GM19023 (cell line): ENCODE results near the gene BPIFA3.

Experiments
- ATAC-seq: cut with Tn5 transposase; IDR thresholded peaks from one replicate; pipeline ENCODE4 v1.9.1; 2021; ENCODE audit warnings: mild to moderate bottlenecking, moderate library complexity; ENCODE audit not compliant: unreplicated experiment

BPIFA3 gene

DNA sequence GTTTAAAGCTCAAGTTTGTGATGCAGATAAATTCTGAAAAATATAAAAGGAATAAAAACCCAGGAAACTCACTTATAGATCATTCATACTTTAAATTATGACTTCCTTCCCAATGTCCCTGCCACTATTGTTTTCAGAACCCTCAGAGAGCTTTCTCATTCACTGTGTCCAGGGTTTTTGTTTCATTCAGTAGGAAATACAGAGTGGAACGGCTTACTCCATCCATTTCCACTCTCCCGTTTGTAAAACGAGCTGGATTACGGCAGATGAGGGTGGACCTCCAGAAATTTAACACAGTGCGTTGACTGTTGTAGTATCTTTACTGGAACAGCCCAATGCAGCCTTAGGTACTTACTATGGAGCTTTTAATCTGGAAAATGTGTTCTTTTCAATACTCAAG, 42.2 kb downstream of the BPIFA3 start:
- no peak for ATAC-seq

DNA sequence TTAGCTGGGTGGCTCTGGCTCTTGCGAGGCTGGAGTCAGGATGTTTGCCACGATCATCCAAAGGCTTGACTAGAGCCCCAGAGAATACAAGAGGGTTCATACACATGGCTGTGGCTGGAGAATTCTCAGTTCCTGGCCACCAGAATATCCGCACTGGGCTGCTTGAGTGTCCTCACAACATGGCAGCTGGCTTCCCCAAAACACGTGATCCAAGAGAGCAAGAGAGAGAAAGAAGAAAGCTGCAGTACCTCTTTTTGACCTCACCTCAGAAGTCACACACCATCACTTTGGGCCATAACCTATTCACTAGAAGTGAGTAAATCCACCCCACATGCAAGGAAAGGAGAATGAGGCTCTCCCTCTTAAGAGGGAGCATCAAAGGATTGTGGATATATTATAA, 44.3 kb downstream of the BPIFA3 start:
- no peak for ATAC-seq

DNA sequence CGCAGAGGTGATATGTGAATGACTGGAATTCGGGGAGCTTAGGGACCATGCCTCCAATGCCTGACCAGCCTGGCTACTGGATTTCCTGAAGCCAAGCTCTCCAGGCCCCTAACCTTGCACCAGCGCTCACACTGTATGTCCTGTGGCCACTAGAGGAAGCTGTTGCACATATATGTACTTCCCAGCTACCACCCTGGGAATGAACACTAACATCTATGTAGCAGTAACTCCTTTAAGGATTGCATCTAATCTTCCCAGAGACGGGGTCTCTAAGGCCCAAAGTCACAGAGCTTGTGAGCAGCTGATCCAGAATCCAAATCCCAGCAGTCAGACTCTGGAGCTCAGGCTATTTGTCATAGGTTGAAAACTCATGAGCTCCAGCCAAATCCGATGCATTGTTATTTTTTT, 45.5 kb downstream of the BPIFA3 start:
- no peak for ATAC-seq

DNA sequence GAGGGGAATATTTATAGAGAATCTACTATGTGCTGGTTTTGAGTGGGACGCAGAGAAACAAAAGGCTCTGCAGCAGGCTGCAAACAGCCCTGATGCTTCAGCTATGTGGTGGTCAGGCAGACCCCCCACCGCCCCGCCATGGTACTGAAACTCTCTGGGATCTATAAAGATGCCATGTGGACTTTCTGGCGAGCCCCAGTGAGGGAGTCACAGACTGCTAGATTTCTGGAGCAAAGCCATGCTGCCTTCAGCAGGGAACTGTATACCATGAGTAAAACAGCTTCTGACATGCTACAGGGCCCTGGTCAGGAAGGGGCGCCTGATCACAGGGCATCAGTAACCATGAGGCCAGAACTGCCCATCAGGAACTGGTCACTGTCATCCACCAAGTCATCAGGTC, 46.6 kb downstream of the BPIFA3 start:
- ATAC-seq: no peak

DNA sequence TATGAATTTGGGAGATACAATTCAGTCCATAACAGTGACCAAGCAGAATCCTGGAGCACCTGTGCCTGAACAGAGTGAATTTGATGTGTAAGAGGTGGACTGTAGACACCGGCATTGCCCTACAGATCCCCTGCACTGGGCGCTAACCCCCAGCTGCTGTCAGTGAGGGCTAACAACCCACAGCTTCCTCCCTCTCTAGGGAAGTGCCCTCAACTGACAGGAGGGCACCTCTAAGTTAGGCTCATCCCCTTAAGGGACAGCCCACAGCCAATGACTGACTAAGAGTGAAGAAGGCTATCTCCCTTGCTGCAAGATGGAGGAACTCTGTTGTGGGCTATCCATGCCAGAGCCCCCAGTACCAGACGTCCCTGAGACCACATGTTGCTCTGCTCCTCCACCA, 50.5 kb downstream of the BPIFA3 start:
- ATAC-seq: no peak

DNA sequence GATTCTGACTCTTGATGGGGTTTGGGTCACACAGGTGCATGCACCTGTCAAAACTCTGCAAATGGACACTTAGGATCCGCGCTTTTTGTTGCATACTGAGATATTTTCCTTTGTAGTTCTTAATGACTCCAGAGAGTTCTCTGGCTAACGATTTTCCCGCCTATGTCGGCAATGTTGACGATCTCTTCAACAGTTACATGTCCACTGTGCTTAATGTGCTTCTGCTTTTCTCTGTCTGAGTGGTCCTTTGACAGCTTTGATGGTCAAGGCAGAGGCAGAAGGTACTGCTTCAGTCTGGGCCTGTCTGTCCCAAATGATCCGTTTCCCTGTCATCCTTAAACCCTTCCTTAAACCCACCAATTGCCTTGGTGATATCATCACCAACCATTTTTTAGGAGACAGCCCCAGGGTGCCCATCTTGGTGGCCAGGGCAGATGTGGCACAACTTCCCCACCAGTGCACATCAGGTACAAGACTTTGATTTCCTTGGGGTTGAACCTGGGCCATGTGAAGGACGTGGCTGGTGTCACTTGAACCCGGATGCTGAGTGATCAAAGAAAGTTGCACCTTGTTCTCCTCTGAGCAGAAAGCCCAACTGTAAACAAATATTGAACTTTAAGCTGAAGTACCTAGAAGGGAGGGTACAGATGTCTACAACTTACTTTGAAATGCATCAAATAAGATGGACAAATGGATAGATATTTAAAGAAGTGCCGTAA, 55.2 kb downstream of the BPIFA3 start:
- ATAC-seq: no peak

DNA sequence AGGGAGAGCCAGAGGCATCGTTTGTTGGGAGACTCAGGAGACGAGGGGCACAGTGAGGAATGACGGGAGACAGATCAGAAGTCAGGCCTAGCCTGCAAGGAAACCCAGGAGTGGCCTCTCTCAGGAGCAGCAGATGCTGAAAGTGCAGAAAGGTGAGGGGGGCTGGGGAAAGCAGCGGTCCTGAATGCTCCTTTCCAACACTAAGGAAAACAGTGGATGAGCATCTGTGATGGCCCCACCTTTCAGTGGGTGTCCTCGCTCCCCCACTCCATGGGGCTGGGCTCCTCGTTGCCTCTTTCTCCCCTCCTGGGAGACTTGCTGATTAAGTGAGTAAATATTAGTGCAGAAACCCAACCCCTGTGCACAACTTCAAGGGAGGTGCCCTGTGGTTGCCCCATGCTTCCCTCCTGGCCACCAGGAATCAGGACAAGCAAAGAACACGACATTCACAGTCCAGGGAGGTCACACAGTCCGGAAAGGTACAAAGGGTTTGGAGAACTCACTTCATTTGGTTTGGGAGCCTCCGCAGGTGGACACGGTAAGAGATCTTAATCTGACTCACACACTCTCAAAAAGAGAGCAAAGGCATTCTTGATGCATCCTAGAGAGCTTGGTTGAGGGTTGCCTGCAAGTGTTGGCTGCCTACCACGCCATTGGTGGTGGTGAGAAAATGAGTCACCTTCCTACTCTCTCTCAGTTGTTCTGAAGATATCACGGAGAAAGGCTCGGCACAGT, 56.1 kb downstream of the BPIFA3 start:
- no peak for ATAC-seq

DNA sequence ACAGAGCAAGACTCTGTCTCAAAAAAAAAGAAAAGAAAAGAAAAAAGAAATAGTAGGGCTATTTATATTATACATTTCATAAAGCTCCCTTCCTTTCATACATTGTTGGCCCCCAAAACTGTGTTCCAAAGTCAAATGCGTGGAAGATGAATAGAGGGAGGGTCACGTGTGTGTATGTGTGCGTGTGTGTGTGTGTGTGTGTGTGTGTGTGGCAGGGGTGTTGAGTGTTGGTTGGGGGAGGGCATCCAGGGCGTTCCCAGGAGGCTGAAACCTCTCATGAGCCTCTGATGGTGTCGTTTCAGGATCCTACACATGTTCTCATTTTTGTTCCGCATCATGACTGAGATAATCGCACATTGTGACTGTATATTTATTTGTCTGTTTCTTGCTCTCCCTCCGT, 58.1 kb downstream of the BPIFA3 start:
- no peak for ATAC-seq

DNA sequence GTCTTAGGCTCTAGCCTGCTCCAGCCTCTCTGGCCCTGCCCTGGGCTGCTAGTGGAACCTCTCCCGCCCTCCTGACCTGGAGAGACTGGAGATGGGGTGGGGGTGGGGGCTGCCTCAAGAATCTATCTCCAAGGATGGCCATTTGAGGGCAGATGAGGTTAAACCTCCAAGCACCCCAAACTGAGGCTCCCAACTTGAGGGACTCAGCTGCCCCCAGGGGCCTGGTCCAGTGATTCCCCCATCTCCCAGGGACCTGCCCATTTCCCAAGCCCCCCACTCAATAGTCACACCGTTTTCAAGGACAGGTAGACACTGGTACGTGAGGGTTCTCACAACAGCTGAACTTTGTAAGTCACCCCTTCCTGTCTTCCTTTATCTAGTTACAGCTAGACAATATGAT, 58.7 kb downstream of the BPIFA3 start:
- no peak for ATAC-seq

DNA sequence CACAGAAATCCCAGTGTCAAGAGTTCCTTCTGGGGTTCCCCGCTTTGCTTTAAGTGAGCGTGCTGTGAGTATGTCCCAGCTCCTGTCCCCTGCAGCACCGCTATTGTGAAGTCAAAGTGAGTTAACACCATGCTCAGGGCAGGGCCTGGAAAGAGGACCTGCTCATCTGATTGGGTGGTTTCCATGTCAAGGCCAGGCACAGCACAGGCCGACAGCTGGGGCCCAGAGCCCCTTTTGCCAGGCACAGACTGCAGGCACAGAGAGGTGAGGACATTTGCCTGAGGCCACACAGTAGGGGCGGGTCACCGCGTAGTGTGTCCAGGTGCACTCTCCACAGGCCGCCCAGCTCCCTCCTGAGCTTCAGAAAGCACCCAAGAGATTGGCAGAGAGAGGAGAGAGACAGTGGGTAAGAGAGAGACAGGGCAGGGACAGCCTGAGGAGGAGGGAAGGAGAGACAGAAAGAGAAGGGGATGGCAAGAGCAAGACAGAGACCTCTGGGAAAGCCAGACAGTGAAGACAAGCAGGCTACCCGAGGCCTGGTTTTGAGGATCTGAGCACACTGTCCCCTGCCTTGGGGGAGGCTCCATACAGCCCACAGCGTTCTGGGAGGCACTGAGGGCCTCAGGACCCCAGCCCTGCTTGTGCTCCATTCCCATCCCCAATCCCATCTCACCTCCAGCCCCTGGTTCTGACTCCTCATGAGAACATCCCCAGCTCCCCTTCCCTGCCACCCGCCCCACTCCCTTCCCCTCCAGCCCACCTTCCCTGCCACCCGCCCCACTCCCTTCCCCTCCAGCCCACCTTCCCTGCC, 59.4 kb downstream of the BPIFA3 start:
- no peak for ATAC-seq
